Central memory CD8-positive, alpha-beta T cell (primary cell): ENCODE measurements around the gene WDR20.

Experiments
- ATAC-seq: fragments of 150-1000 bp; cut with Tn5 transposase; replicated peaks from 2 replicates; pipeline ENCODE4 v1.10.0; 2022; ENCODE audit warnings: mild to moderate bottlenecking, moderate FRiP score, moderate number of reproducible peaks; ENCODE audit not compliant: poor library complexity, severe bottlenecking; ENCODE audit errors: extremely low read depth
- DNase-seq, 2 donors: peaks; one replicate each; pipeline ENCODE4 v3.0.0; 2021; ENCODE audit warnings: low spot score in 2 of 2
- H3K27ac Mint-ChIP-seq: one replicate; pipeline ENCODE4 v1.8.0; 2022; ENCODE audit warnings: low read depth, mild to moderate bottlenecking, moderate library complexity, mixed read lengths
- H3K27me3 Mint-ChIP-seq: one replicate; pipeline ENCODE4 v1.8.0; 2022; ENCODE audit warnings: mixed read lengths
- H3K36me3 Mint-ChIP-seq: one replicate; pipeline ENCODE4 v1.8.0; 2022; ENCODE audit warnings: mild to moderate bottlenecking, moderate library complexity, mixed read lengths; ENCODE audit not compliant: insufficient read depth
- H3K4me1 Mint-ChIP-seq: one replicate; pipeline ENCODE4 v1.8.0; 2022; ENCODE audit warnings: mixed read lengths
- H3K4me3 Mint-ChIP-seq: one replicate; pipeline ENCODE4 v1.8.0; 2022; ENCODE audit warnings: mild to moderate bottlenecking, moderate library complexity, mixed read lengths
- H3K9me3 Mint-ChIP-seq: one replicate; pipeline ENCODE4 v1.8.0; 2022; ENCODE audit warnings: mixed read lengths

The WDR20 gene

GRCh38 chr14:102210421-102211042, 70.8 kb downstream of the WDR20 start:
- DNase-seq (no peak), ATAC-seq (no peak)
- Mint-ChIP-seq H3K27me3 (no peaks in the 10 kb centered on the region), H3K4me1 (peaks cover 14% of the 10 kb centered on the region), H3K9me3 (no peaks in the 10 kb centered on the region), H3K4me3 (no peak overlapping the region), H3K27ac (no peak overlapping the region), H3K36me3 (peaks cover 35% of the 10 kb centered on the region)

GRCh38 chr14:102211240-102211639, 71.5 kb downstream of the WDR20 start:
- ATAC-seq: no peak

GRCh38 chr14:102212356-102212755, 72.7 kb downstream of the WDR20 start:
- ATAC-seq (no peak), DNase-seq (no peak)
- no peak overlapping the region for H3K27ac Mint-ChIP-seq
- peaks cover 27% of the 10 kb centered on the region for H3K36me3 Mint-ChIP-seq
- H3K4me1 Mint-ChIP-seq: peaks cover 12% of the 10 kb centered on the region
- H3K27me3 Mint-ChIP-seq: no peaks in the 10 kb centered on the region
- H3K9me3 Mint-ChIP-seq: no peaks in the 10 kb centered on the region
- no peak overlapping the region for H3K4me3 Mint-ChIP-seq

More at GRCh38 chr14:102211240-102211639, 71.5 kb downstream of the WDR20 start:
- no peak for DNase-seq
- Mint-ChIP-seq H3K27ac (no peak overlapping the region), H3K4me3 (no peak overlapping the region), H3K36me3 (peaks cover 33% of the 10 kb centered on the region), H3K27me3 (no peaks in the 10 kb centered on the region), H3K4me1 (peaks cover 14% of the 10 kb centered on the region), H3K9me3 (no peaks in the 10 kb centered on the region)

GRCh38 chr14:102212845-102213244, 73.1 kb downstream of the WDR20 start:
- Mint-ChIP-seq H3K4me1 (peaks cover 15% of the 10 kb centered on the region), H3K27ac (no peak overlapping the region), H3K36me3 (peaks cover 22% of the 10 kb centered on the region), H3K27me3 (no peaks in the 10 kb centered on the region), H3K4me3 (no peak overlapping the region), H3K9me3 (no peaks in the 10 kb centered on the region)
- no peak for DNase-seq
- no peak for ATAC-seq

DNA sequence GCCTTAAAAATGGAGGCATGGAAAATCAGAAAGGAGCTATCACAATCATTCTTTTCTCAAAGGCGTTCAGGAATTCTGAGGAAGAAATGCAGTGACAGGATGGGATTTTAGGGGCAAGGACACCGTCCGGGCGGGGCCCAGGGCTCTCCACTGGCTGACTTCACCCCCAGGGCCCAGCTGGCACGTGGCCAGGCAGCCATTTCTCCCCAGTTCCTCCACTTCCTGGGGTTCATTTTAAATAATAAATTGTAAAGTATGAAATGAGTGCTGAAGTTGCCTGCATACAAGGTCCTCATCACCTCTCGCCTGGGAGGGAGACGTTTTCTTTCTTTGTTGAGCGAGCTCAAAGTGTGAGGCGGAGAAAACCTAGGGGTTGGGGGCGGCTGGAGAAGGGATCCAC, 73.8 kb downstream of the WDR20 start:
- Mint-ChIP-seq H3K36me3 (peaks cover 22% of the 10 kb centered on the region), H3K4me3 (no peak overlapping the region), H3K27me3 (no peaks in the 10 kb centered on the region), H3K27ac (no peak overlapping the region), H3K4me1 (peaks cover 15% of the 10 kb centered on the region), H3K9me3 (no peaks in the 10 kb centered on the region)
- no peak for DNase-seq
- no peak for ATAC-seq

GRCh38 chr14:102213984-102214658, 74.4 kb downstream of the WDR20 start:
- Mint-ChIP-seq H3K4me3 (no peak overlapping the region), H3K36me3 (peaks cover 20% of the 10 kb centered on the region), H3K9me3 (no peaks in the 10 kb centered on the region), H3K27ac (no peak overlapping the region), H3K27me3 (no peaks in the 10 kb centered on the region), H3K4me1 (peaks cover 12% of the 10 kb centered on the region)
- no peak for DNase-seq
- no peak for ATAC-seq

DNA sequence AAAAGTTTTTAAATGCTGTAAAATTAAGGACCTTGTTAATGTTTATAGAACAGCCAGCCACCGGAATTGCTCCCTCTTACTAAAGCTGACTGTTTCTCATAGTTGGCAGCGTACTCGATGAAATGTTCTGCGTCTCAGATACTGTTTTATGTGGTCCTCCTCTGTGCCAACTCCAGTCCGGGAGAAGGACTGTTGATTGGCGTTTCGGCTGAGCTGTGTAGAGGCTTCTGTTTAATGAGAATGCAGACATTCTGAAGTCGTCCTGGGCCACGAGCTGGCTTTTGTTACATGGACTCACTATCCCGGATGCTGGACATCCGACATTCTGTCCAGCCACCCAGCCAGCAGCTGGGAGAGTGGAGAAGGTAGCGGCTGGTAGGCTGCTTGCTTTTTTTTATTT, 75.4 kb downstream of the WDR20 start:
- H3K4me3 Mint-ChIP-seq: no peak overlapping the region
- peaks cover 12% of the 10 kb centered on the region for H3K36me3 Mint-ChIP-seq
- DNase-seq (no peak), ATAC-seq (no peak)
- no peaks in the 10 kb centered on the region for H3K9me3 Mint-ChIP-seq
- no peaks in the 10 kb centered on the region for H3K27me3 Mint-ChIP-seq
- H3K27ac Mint-ChIP-seq: no peak overlapping the region
- H3K4me1 Mint-ChIP-seq: peaks cover 7% of the 10 kb centered on the region

- ATAC-seq: no peak
- Mint-ChIP-seq H3K27ac (no peak overlapping the region), H3K27me3 (no peaks in the 10 kb centered on the region), H3K36me3 (peaks cover 11% of the 10 kb centered on the region), H3K9me3 (no peaks in the 10 kb centered on the region), H3K4me1 (peaks cover 7% of the 10 kb centered on the region), H3K4me3 (no peak overlapping the region)
- no peak for DNase-seq
Observed at GRCh38 chr14:102215576-102216250, 76.0 kb downstream of the WDR20 start.

- no peak overlapping the region for H3K27ac Mint-ChIP-seq
- no peak overlapping the region for H3K4me3 Mint-ChIP-seq
- peaks cover 7% of the 10 kb centered on the region for H3K4me1 Mint-ChIP-seq
- H3K9me3 Mint-ChIP-seq: no peaks in the 10 kb centered on the region
- ATAC-seq (no peak), DNase-seq (no peak)
- peaks cover 7% of the 10 kb centered on the region for H3K36me3 Mint-ChIP-seq
- no peaks in the 10 kb centered on the region for H3K27me3 Mint-ChIP-seq
Observed at GRCh38 chr14:102217399-102217798, 77.7 kb downstream of the WDR20 start.

DNA sequence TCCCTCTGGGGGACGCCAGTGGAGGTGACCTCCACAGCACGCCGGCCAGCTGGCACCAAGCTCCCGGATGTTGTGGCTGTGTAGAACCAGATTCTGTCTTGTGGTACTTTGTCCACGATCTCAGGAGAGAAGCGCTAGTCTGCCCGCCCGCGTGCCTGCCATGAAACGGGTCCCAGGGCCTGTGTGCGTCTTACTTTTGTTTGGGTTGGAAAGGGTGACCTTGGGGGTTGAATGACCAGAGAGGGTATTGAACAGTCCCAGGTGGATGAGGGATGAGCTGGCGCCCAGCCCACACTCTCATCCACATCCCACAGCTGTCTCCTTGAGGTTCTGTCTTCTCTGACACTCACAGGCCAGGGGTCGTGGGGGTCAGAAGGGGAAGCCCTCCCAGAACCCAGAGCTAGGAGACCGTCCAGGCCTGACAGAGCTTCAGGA, 78.3 kb downstream of the WDR20 start:
- peaks cover 8% of the 10 kb centered on the region for H3K36me3 Mint-ChIP-seq
- H3K27ac Mint-ChIP-seq: no peak overlapping the region
- H3K27me3 Mint-ChIP-seq: no peaks in the 10 kb centered on the region
- no peaks in the 10 kb centered on the region for H3K9me3 Mint-ChIP-seq
- H3K4me3 Mint-ChIP-seq: no peak overlapping the region
- no peak for DNase-seq
- H3K4me1 Mint-ChIP-seq: peaks cover 7% of the 10 kb centered on the region
- ATAC-seq: no peak

- ATAC-seq (no peak), DNase-seq (no peak)
- H3K4me3 Mint-ChIP-seq: no peak overlapping the region
- no peaks in the 10 kb centered on the region for H3K27me3 Mint-ChIP-seq
- H3K27ac Mint-ChIP-seq: no peak overlapping the region
- H3K4me1 Mint-ChIP-seq: peaks cover 7% of the 10 kb centered on the region
- no peaks in the 10 kb centered on the region for H3K9me3 Mint-ChIP-seq
- H3K36me3 Mint-ChIP-seq: peaks cover 8% of the 10 kb centered on the region
Observed at GRCh38 chr14:102218688-102219087, 79.0 kb downstream of the WDR20 start.

- Mint-ChIP-seq H3K27me3 (no peaks in the 10 kb centered on the region), H3K27ac (no peak overlapping the region), H3K36me3 (peaks cover 11% of the 10 kb centered on the region), H3K4me1 (peaks cover 7% of the 10 kb centered on the region), H3K4me3 (no peak overlapping the region), H3K9me3 (no peaks in the 10 kb centered on the region)
- no peak for ATAC-seq
- DNase-seq: no peak
Observed at GRCh38 chr14:102219316-102219715, 79.6 kb downstream of the WDR20 start.

GRCh38 chr14:102220031-102220430, 80.3 kb downstream of the WDR20 start:
- no peaks in the 10 kb centered on the region for H3K9me3 Mint-ChIP-seq
- DNase-seq (no peak), ATAC-seq (no peak)

More at GRCh38 chr14:102220031-102220430, 80.3 kb downstream of the WDR20 start:
- no peak overlapping the region for H3K4me3 Mint-ChIP-seq
- peaks cover 7% of the 10 kb centered on the region for H3K4me1 Mint-ChIP-seq
- no peaks in the 10 kb centered on the region for H3K27me3 Mint-ChIP-seq
- H3K36me3 Mint-ChIP-seq: peaks cover 12% of the 10 kb centered on the region
- H3K27ac Mint-ChIP-seq: no peak overlapping the region
